AG10803 (cell line): ENCODE data around the gene SWT1.

ENCODE experiments used
- DNase-seq: peaks from one replicate; pipeline ENCODE4 v3.0.0; 2010; ENCODE audit warnings: low read depth
- H3K4me3 ChIP-seq: 2 replicates; pipeline ENCODE4 v1.5.1; 2011; ENCODE audit warnings: mild to moderate bottlenecking, low read length, control low read depth
- CTCF ChIP-seq: conservative IDR thresholded peaks from 2 replicates; pipeline ENCODE4 v1.5.1; 2011; ENCODE audit warnings: mild to moderate bottlenecking, low read length, control low read depth, inconsistent platforms

The SWT1 gene

DNA sequence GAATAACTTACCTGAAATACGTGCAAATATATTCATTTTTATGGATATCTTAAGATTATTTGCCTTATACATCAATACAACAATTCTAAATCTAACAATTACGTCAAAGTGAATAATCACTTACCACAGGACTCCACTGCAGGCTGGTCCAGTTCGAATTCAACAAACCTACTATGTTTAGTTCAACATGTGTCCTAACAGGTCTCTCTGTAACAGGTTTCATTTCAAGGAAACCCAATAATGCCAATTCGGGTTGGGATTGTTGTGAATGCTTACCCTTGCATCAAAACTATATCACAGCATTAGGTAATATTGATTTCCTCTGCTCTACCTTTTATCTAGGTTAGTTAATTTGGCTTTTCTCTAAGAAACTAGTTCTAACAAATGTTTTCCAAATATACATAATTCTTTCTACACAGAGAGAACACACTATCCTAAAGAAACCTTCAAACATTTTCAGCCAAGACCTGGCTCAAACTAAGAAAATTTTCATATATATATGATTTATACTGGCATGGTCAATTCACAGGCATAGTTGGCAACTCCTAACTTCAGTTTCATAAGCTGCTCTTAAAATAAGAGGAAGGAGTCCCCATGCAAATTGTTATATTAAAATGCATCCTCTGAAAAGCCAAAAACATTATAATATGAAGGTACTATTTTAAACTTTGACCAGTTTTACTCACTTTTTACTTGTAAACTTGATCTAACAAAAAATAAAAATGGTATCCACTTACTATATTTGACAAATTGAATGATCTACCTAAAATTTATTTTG is 155.6 kb downstream of the SWT1 start:
- TF ChIP-seq CTCF: no peak
- H3K4me3 ChIP-seq: no peak overlapping the region
- DNase-seq: no peak

DNA sequence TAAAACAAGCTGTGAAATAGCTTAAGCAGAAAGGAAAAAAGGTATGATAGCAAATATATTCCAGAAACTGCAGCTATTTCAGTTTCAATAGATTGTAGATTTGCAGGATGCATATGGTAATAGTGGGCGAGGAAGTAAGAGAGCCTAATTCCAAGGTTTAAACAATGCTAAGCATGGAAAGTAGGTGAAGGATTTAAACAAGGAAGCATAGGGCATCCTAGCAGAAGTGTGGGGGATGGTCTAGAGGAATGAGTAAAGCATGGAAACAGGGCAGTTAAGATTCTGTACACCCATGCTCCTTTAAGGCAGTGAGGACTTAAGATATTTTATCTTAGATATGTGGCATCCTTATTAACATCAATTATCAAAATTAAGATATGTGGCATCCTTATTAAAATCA is 157.4 kb downstream of the SWT1 start:
- no peak for DNase-seq
- H3K4me3 ChIP-seq: peak overlapping the region; percentile 89
- no peak for TF ChIP-seq CTCF

GRCh38 chr1:185315445-185316071 is 158.6 kb downstream of the SWT1 start:
- peak overlapping the region; percentile 89 for H3K4me3 ChIP-seq
- DNase-seq: no peak
- TF ChIP-seq CTCF: no peak

- peak overlapping the region; percentile 89 for H3K4me3 ChIP-seq
- DNase-seq: peak; percentile 93
- no peak for TF ChIP-seq CTCF
Observed at GRCh38 chr1:185316163-185317033, 159.4 kb downstream of the SWT1 start.

- peak; percentile 31 for TF ChIP-seq CTCF
- peak; percentile 93 for DNase-seq
- H3K4me3 ChIP-seq: peak within 1 kb of the TSS; percentile 89
Observed at GRCh38 chr1:185317034-185317885, 160.3 kb downstream of the SWT1 start, which contains the start of gene IVNS1ABP. IVNS1ABP (minus strand) TSS chr1:185317243; CDS start chr1:185309493, 7,750 bp downstream.

- DNase-seq: peak; percentile 27
- no peak for TF ChIP-seq CTCF
- peak overlapping the region; percentile 89 for H3K4me3 ChIP-seq
Observed at GRCh38 chr1:185317886-185318310, 160.9 kb downstream of the SWT1 start.
